Activated T-cell treated with anti-CD3 and anti-CD28 coated beads, Interleukin-2, amount 50 U/mL, for 24 hours (primary cell): Measurements from ENCODE around the gene DMD.
"Not testable (repeated sequence)": the region's sequence is repeated elsewhere in the genome, so short reads cannot be mapped to it uniquely, and the experiment has no call there.

Experiments
- DNase-seq: peaks from one replicate; pipeline ENCODE4 v3.0.0-alpha.2; 2020
- H3K27ac Mint-ChIP-seq: 2 replicates; pipeline ENCODE4 v1.8.0; 2020; ENCODE audit warnings: mild to moderate bottlenecking, mixed read lengths
- H3K27me3 Mint-ChIP-seq: 2 replicates; pipeline ENCODE4 v1.8.0; 2020; ENCODE audit warnings: mixed read lengths
- H3K36me3 Mint-ChIP-seq: 2 replicates; pipeline ENCODE4 v1.8.0; 2020; ENCODE audit warnings: low read depth, mixed read lengths
- H3K4me1 Mint-ChIP-seq: 2 replicates; pipeline ENCODE4 v1.8.0; 2020; ENCODE audit warnings: low read depth, mixed read lengths
- H3K4me3 Mint-ChIP-seq: 2 replicates; pipeline ENCODE4 v1.8.0; 2020; ENCODE audit warnings: mild to moderate bottlenecking, moderate library complexity, mixed read lengths
- H3K9me3 Mint-ChIP-seq: 2 replicates; pipeline ENCODE4 v1.8.0; 2020; ENCODE audit warnings: mixed read lengths

DMD gene

GRCh38 chrX:31603411-31604120 lies 1607.8 kb downstream of the DMD start:
- no peak overlapping the region for H3K27ac Mint-ChIP-seq
- H3K36me3 Mint-ChIP-seq, result no peaks in the 10 kb centered on the region
- DNase-seq, result no peak
- no peak overlapping the region for H3K4me3 Mint-ChIP-seq
- peaks cover 2% of the 10 kb centered on the region for H3K4me1 Mint-ChIP-seq
- H3K9me3 Mint-ChIP-seq, result no peaks in the 10 kb centered on the region
- H3K27me3 Mint-ChIP-seq, result peaks cover 31% of the 10 kb centered on the region

- Mint-ChIP-seq H3K36me3 (no peaks in the 10 kb centered on the region), H3K9me3 (no peaks in the 10 kb centered on the region), H3K27me3 (peaks cover 29% of the 10 kb centered on the region), H3K4me1 (peaks cover 2% of the 10 kb centered on the region), H3K27ac (no peak overlapping the region), H3K4me3 (no peak overlapping the region)
- DNase-seq, result no peak
Measured at GRCh38 chrX:31600823-31601222, 1610.5 kb downstream of the DMD start.

GRCh38 chrX:31593353-31593752 lies 1618.0 kb downstream of the DMD start:
- Mint-ChIP-seq H3K27me3 (peaks cover 11% of the 10 kb centered on the region), H3K27ac (no peak overlapping the region), H3K4me3 (no peak overlapping the region), H3K36me3 (no peaks in the 10 kb centered on the region), H3K9me3 (no peaks in the 10 kb centered on the region), H3K4me1 (no peaks in the 10 kb centered on the region)
- no peak for DNase-seq

GRCh38 chrX:31591355-31591754 lies 1620.0 kb downstream of the DMD start:
- H3K4me3 Mint-ChIP-seq, result no peak overlapping the region
- H3K9me3 Mint-ChIP-seq, result no peaks in the 10 kb centered on the region
- no peaks in the 10 kb centered on the region for H3K36me3 Mint-ChIP-seq
- no peak for DNase-seq
- H3K4me1 Mint-ChIP-seq, result no peaks in the 10 kb centered on the region
- H3K27me3 Mint-ChIP-seq, result peaks cover 18% of the 10 kb centered on the region
- H3K27ac Mint-ChIP-seq, result no peak overlapping the region

GRCh38 chrX:31590581-31591114 lies 1620.7 kb downstream of the DMD start:
- H3K4me3 Mint-ChIP-seq, result no peak overlapping the region
- H3K36me3 Mint-ChIP-seq, result no peaks in the 10 kb centered on the region

GRCh38 chrX:31589503-31589902 lies 1621.8 kb downstream of the DMD start:
- Mint-ChIP-seq H3K27me3 (peaks cover 19% of the 10 kb centered on the region), H3K9me3 (no peaks in the 10 kb centered on the region), H3K4me1 (no peaks in the 10 kb centered on the region), H3K27ac (no peak overlapping the region), H3K36me3 (no peaks in the 10 kb centered on the region), H3K4me3 (no peak overlapping the region)
- DNase-seq, result no peak

More at GRCh38 chrX:31590581-31591114, 1620.7 kb downstream of the DMD start:
- Mint-ChIP-seq H3K9me3 (no peaks in the 10 kb centered on the region), H3K4me1 (no peaks in the 10 kb centered on the region), H3K27me3 (peaks cover 18% of the 10 kb centered on the region), H3K27ac (no peak overlapping the region)
- no peak for DNase-seq

GRCh38 chrX:31588355-31588754 lies 1623.0 kb downstream of the DMD start:
- no peak for DNase-seq

GRCh38 chrX:31583892-31584291 lies 1627.5 kb downstream of the DMD start:
- not testable (repeated sequence) for H3K9me3 Mint-ChIP-seq, H3K27ac Mint-ChIP-seq
- H3K27me3 Mint-ChIP-seq, result peaks cover 20% of the 10 kb centered on the region

More at GRCh38 chrX:31588355-31588754, 1623.0 kb downstream of the DMD start:
- peaks cover under 1% of the 10 kb centered on the region for H3K9me3 Mint-ChIP-seq
- H3K27me3 Mint-ChIP-seq, result peaks cover 23% of the 10 kb centered on the region
- H3K27ac Mint-ChIP-seq, result no peak overlapping the region
- H3K4me1 Mint-ChIP-seq, result no peaks in the 10 kb centered on the region
- H3K4me3 Mint-ChIP-seq, result no peak overlapping the region
- H3K36me3 Mint-ChIP-seq, result no peaks in the 10 kb centered on the region

GRCh38 chrX:31580726-31581125 lies 1630.6 kb downstream of the DMD start:
- peaks cover 17% of the 10 kb centered on the region for H3K27me3 Mint-ChIP-seq
- no peaks in the 10 kb centered on the region for H3K36me3 Mint-ChIP-seq
- H3K4me1 Mint-ChIP-seq, result no peaks in the 10 kb centered on the region
- H3K4me3 Mint-ChIP-seq, result no peak overlapping the region
- H3K27ac Mint-ChIP-seq, result no peak overlapping the region
- H3K9me3 Mint-ChIP-seq, result peaks cover 4% of the 10 kb centered on the region
- no peak for DNase-seq

More at GRCh38 chrX:31583892-31584291, 1627.5 kb downstream of the DMD start:
- not testable (repeated sequence) for H3K4me3 Mint-ChIP-seq, H3K36me3 Mint-ChIP-seq, DNase-seq, H3K4me1 Mint-ChIP-seq

GRCh38 chrX:31580227-31580626 lies 1631.1 kb downstream of the DMD start:
- Mint-ChIP-seq H3K27ac (no peak overlapping the region), H3K9me3 (peaks cover 4% of the 10 kb centered on the region), H3K27me3 (peaks cover 17% of the 10 kb centered on the region), H3K36me3 (no peaks in the 10 kb centered on the region), H3K4me1 (no peaks in the 10 kb centered on the region), H3K4me3 (no peak overlapping the region)
- no peak for DNase-seq

GRCh38 chrX:31572360-31572759 lies 1639.0 kb downstream of the DMD start:
- Mint-ChIP-seq H3K36me3 (no peaks in the 10 kb centered on the region), H3K9me3 (no peaks in the 10 kb centered on the region), H3K4me1 (no peaks in the 10 kb centered on the region), H3K27ac (no peak overlapping the region), H3K4me3 (no peak overlapping the region), H3K27me3 (peaks cover 16% of the 10 kb centered on the region)
- DNase-seq, result no peak

- no peak overlapping the region for H3K4me3 Mint-ChIP-seq
- H3K9me3 Mint-ChIP-seq, result no peaks in the 10 kb centered on the region
- peaks cover 15% of the 10 kb centered on the region for H3K27me3 Mint-ChIP-seq
- no peak overlapping the region for H3K27ac Mint-ChIP-seq
- no peak for DNase-seq
- no peaks in the 10 kb centered on the region for H3K36me3 Mint-ChIP-seq
- H3K4me1 Mint-ChIP-seq, result no peaks in the 10 kb centered on the region
Measured at GRCh38 chrX:31570658-31571057, 1640.7 kb downstream of the DMD start.

GRCh38 chrX:31563792-31564191 lies 1647.6 kb downstream of the DMD start:
- peaks cover 3% of the 10 kb centered on the region for H3K27me3 Mint-ChIP-seq
- DNase-seq, result no peak
- H3K9me3 Mint-ChIP-seq, result no peaks in the 10 kb centered on the region
- H3K36me3 Mint-ChIP-seq, result no peaks in the 10 kb centered on the region
- no peak overlapping the region for H3K27ac Mint-ChIP-seq
- H3K4me1 Mint-ChIP-seq, result no peaks in the 10 kb centered on the region
- H3K4me3 Mint-ChIP-seq, result no peak overlapping the region

GRCh38 chrX:31555506-31555905 lies 1655.8 kb downstream of the DMD start:
- Mint-ChIP-seq H3K27me3 (peaks cover 7% of the 10 kb centered on the region), H3K4me3 (no peak overlapping the region), H3K4me1 (no peaks in the 10 kb centered on the region), H3K9me3 (no peaks in the 10 kb centered on the region), H3K27ac (no peak overlapping the region), H3K36me3 (no peaks in the 10 kb centered on the region)
- DNase-seq, result no peak

- Mint-ChIP-seq H3K27ac (no peak overlapping the region), H3K4me3 (no peak overlapping the region), H3K27me3 (peaks cover 7% of the 10 kb centered on the region), H3K9me3 (no peaks in the 10 kb centered on the region), H3K36me3 (no peaks in the 10 kb centered on the region), H3K4me1 (no peaks in the 10 kb centered on the region)
- no peak for DNase-seq
Measured at GRCh38 chrX:31551913-31552312, 1659.4 kb downstream of the DMD start.
